HepG2 (cell line): ENCODE measurements around the gene PTGDR2. TPM values are rescaled to one million over a fixed set of nuclear protein-coding genes. Genes with fewer than 3 reads are reported as not detected.

Experiments used
- ARID4A ChIP-seq: sonication (generic); formaldehyde crosslinking; IDR thresholded peaks from 2 replicates; pipeline ENCODE4 v1.5.0; 2020; ENCODE audit warnings: mild to moderate bottlenecking, missing genetic modification reagents, borderline replicate concordance
- CHD2 ChIP-seq: IDR thresholded peaks from 2 replicates; pipeline ENCODE4 v1.6.1; 2011; ENCODE audit warnings: low read depth, low read length, improper control_type of control experiment
- ERF ChIP-seq: IDR thresholded peaks from 2 replicates; pipeline ENCODE4 v1.6.1; 2018; ENCODE audit warnings: missing biosample characterization, missing genetic modification reagents
- GTF3A ChIP-seq: sonication (generic); formaldehyde crosslinking; conservative IDR thresholded peaks from 2 replicates; pipeline ENCODE4 v1.4.0; 2020; ENCODE audit warnings: mild to moderate bottlenecking, missing genetic modification reagents
- HNRNPLL ChIP-seq: fragments of 200-400 bp; formaldehyde crosslinking; IDR thresholded peaks from 2 replicates; pipeline ENCODE4 v1.6.1; 2017; ENCODE audit warnings: mild to moderate bottlenecking, low read depth, low read length; ENCODE audit not compliant: poor library complexity, severe bottlenecking
- IRF9 ChIP-seq: sonication (generic); formaldehyde crosslinking; IDR thresholded peaks from 2 replicates; pipeline ENCODE4 v1.8.0; 2022; ENCODE audit warnings: missing genetic modification reagents, mild to moderate bottlenecking, borderline replicate concordance
- KAT7 ChIP-seq: IDR thresholded peaks from 2 replicates; pipeline ENCODE4 v1.6.1; 2018; ENCODE audit warnings: borderline replicate concordance, missing compliant biosample characterization
- KLF16 ChIP-seq, 2 experiments: sonication (generic) in 1 of 2; formaldehyde crosslinking in 1 of 2; IDR thresholded peaks; 2 replicates each; pipeline versions ENCODE4 v1.6.1 to v1.8.0; 2016 to 2023; ENCODE audit warnings: missing genetic modification reagents in 2 of 2, missing compliant biosample characterization in 1 of 2
- MZF1 ChIP-seq: sonication (generic); formaldehyde crosslinking; IDR thresholded peaks from 2 replicates; pipeline ENCODE4 v1.8.1; 2023; ENCODE audit warnings: mild to moderate bottlenecking, missing genetic modification reagents, borderline replicate concordance
- PATZ1 ChIP-seq: sonication (generic); formaldehyde crosslinking; IDR thresholded peaks from 2 replicates; pipeline ENCODE4 v1.4.0; 2020; ENCODE audit warnings: missing genetic modification reagents
- POLR2AphosphoS5 ChIP-seq: IDR thresholded peaks from 2 replicates; pipeline ENCODE4 v1.6.1; 2012; ENCODE audit warnings: low read depth, low read length
- SALL1 ChIP-seq: sonication (generic); formaldehyde crosslinking; IDR thresholded peaks from 2 replicates; pipeline ENCODE4 v1.8.0; 2022; ENCODE audit warnings: mild to moderate bottlenecking, missing genetic modification reagents
- ZBTB38 ChIP-seq: sonication (generic); formaldehyde crosslinking; IDR thresholded peaks from 2 replicates; pipeline ENCODE4 v1.5.1; 2020; ENCODE audit warnings: mild to moderate bottlenecking, missing genetic modification reagents
- ZBTB44 ChIP-seq: sonication (generic); formaldehyde crosslinking; IDR thresholded peaks from 2 replicates; pipeline ENCODE4 v1.4.0; 2020; ENCODE audit warnings: missing genetic modification reagents
- ZFYVE20 ChIP-seq: sonication (generic); formaldehyde crosslinking; IDR thresholded peaks from 2 replicates; pipeline ENCODE4 v1.8.0; 2023; ENCODE audit warnings: low read depth, mild to moderate bottlenecking, moderate library complexity, missing genetic modification reagents, borderline replicate concordance
- ZNF580 ChIP-seq: IDR thresholded peaks from 2 replicates; pipeline ENCODE4 v1.6.1; 2016; ENCODE audit warnings: low read depth, borderline replicate concordance
- polyA plus RNA-seq, 8 experiments: library from polyadenylated mRNA; depleted of rRNA in 3 of 8; stranded (reverse) in 7 of 8; unstranded in 1 of 8; fragments of >200 nt; fragmentation: Illumina TruSeq in 4 of 8; extraction: Trizol in 4 of 8; gene quantifications; 2 replicates each; pipeline versions ENCODE4 v1.2.1 to v1.2.3, GENCODE V29; 2011 to 2016; ENCODE audit warnings: low read depth in 4 of 8, missing spikeins in 1 of 8, mixed read lengths in 1 of 8; ENCODE audit not compliant: insufficient read depth in 1 of 8
- total RNA-seq, 5 experiments: library from RNA; depleted of rRNA; stranded (reverse); fragments of >200 nt; fragmentation: Illumina TruSeq; extraction: Trizol; gene quantifications; 2 replicates each; pipeline ENCODE4 v1.2.3, GENCODE V29; 2016; ENCODE audit warnings: low read depth in 1 of 5

PTGDR2 gene
- total and polyA plus RNA-seq, 2 of the 13 experiments (the other 11 are each of a cell fraction or from before 2014, with no cell fraction given): 1.9 to 2.5 TPM

- TF ChIP-seq ERF (peak; percentile 95), KAT7 (peak; percentile 71; the same call in 1 of the 2 replicates), ZNF580 (CRISPR knock-in tag) (peak; percentile 98; the same call in 1 of the 2 replicates), GTF3A (CRISPR knock-in tag) (no peak), SALL1 (CRISPR knock-in tag) (peak; percentile 96), POLR2AphosphoS5 (peak; percentile 56; the same call in 1 of the 2 replicates), ZFYVE20 (CRISPR knock-in tag) (no peak), CHD2 (peak; percentile 31; the same call in 1 of the 2 replicates), KLF16 (CRISPR knock-in tag; IDR thresholded peaks at IDR 0.05) (peak in 1 of 2 experiments; percentile 96; a peak in 2 of 4 replicates), ZBTB38 (CRISPR knock-in tag) (0 out of 2 replicates have a peak, but pooled peaks have one; percentile 37), HNRNPLL (peak; percentile 63), ZBTB44 (0 out of 2 replicates have a peak, but pooled peaks have one; percentile 18), ARID4A (CRISPR knock-in tag) (peak; percentile 100), IRF9 (no peak; the same call in 1 of the 2 replicates), PATZ1 (CRISPR knock-in tag) (peak; percentile 97), MZF1 (peak; percentile 6; the same call in 1 of the 2 replicates)
Observed at GRCh38 chr11:60841797-60842667, 13.7 kb downstream of the PTGDR2 start, which contains the start of gene CCDC86 (continued).
